ENCODE results near the gene ADTRP. TPM values are rescaled to one million over a fixed set of nuclear protein-coding genes. Genes with fewer than 3 reads are reported as not detected.

The ADTRP gene
- total RNA-seq, 2 experiments from 2014 or later = 3.5 to 4.2 TPM

DNA sequence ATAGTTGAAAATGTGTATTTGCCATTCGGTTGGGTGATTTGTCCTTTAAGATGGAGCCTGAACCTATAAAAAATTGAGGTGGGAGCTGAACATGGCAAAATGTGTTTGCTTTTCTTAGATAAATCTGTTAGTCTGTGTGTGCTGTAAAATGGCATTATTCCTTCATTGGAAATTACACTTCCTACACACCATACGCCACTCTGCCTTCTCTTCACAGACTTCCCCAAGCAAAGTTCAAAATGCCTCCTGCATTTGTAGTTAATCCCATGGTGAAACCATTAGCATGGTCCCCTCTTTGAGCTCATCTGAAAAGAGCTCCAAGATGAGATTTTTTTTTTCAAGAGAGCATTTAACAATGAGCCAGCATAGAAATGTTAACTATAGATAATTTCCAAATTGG, 567 bp downstream of the ADTRP start:
- ChIA-PET CTCF (no interaction called here), POLR2A (no interaction called here)

DNA sequence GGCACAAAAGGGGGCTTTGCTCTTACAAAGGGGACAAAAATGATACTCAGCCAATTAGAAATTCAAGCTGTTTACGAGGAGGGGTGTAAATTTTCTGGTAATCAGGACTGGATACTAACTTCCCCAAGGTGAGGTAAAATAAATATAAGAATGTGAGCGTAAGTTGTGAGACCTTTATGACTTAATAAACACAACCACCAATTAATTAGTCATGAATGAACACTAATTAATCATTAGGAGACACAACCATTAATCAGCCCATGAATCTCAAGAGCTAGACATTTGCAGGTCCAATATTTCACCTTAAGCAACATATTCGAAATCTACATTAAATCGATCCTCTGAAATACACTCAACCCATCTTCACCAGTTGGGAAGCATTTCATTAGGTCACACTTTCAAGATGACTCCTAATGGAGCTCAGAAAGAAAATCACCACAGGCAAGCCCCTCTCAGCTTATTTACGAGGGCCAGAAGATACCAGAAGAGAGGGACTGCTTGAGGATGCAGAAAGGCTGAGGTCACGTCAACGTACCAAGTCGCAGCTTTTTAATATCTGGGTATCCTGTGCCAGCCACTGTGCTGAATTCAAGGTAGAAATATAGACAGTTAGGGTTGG, 2.7 kb downstream of the ADTRP start:
- ChIA-PET POLR2A (no interaction called here), CTCF (no interaction called here)

DNA sequence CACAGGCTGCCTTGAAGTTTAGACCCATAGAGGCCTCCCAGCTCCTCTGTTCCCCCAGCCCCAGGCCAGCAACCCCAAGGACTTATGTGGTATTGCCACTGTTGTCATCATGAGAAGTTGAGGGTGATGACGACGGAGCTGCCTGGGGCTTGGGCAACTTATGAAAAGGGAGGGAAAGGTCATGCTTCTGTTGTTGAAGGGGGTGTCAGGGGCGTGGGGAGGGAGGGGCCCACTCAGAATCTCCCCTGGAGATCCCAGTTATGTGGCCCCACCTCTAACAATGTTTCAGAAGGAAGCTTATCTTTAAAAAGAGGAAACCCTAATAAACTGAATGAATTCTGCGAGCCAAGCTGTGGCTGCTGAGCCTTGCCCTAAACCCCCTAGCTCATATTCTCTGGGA, 4.2 kb downstream of the ADTRP start:
- ChIA-PET POLR2A (no interaction called here), CTCF (no interaction called here)

DNA sequence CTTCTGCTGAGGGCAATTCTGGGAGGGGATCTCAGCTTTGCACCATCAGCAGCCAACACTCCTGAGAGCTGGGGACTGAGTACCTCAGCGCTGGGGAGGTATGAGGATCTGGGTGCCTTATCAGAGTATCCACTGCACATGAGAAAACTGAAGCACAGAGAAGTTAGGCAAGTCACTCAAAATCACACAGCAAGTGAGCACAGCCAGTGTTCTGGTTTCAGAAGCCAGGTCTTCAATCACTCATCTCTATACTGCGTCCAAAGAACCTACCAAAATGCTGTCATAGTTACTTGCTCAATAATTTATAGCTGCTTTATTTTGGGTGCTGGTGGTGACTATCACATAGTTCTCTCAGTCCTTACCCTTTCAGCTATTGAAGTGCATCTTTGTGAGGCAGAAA, 5.0 kb downstream of the ADTRP start:
- POLR2A ChIA-PET = no interaction called here
- CTCF ChIA-PET = no interaction called here

DNA sequence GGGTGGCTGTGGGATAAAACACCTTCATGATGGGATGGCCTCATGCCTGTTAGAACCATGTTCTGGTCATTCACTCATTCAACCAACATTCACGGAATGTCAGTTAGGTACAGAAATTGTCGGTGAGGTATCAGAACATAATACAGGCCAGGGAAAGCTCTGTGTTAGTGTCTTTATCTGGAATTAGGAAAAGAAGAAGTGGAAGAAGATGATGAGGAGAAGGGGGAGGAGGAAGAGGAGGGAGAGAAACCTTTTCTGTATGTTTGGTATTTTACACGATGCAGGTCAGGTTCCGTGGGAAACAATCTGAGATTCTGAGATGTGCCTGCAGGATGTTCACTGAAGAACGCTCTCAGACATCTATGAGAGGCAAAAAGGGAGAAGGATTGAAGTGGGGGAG, 5.6 kb downstream of the ADTRP start:
- ChIA-PET CTCF (no interaction called here), POLR2A (no interaction called here)

DNA sequence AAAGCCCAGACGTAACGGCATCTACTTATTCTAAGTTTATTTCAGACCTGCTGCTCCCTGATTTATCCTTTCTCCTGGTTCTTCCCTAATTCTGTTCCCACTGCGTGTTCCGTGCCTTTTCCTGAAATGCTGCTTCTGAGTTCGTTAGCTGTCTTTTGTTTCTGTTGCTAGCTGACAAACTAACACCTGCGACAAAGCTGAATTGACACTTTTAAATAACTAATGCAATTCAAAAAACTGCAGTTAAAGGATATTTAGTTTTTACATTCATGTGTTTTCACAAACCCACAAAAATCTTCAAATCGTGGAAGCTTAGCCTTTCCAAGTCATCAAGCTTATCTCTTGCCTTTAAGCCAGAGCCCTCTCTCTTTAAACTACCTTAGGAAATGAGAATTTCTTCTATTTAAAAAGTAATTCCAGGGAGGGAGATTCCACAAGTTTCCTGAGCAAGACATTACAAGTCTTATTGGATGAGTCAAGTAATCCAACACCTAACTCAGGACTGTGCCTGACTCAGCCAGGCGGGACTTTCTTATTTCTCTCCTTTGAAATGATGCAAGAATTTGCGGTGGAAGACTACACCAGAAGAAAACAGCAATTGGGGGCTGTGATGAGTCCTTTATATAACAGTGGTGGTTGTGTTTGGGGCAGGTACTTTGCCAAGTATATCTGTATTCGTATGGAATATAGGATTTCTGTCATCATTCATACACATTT, 6.3 kb downstream of the ADTRP start:
- ChIA-PET CTCF (no interaction called here), POLR2A (no interaction called here)

DNA sequence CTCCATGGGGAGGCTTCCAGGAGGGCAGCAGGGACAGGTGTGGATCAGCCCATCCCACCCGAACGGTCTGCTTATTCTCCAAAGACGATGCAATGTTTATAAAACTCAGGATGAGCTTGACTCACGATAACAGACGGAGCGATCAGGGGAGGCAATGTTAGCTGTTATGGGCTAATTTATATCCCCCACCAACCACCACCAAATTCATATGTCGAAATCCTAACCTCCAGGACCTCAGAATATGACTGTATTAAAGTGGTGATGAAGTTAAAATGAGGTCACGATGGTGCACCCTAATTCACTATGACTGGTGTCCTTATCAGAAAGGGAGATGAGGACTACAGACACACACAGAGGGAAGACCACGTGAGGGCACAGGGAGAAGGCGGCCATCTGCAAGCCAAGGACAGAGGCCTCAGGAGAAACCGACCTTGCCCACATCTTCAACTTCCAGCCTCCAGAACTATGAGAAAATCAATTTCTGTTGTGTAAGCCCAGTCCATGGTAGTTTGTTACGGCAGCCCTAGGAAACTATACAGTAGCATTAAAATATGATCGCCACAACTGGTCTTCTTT, 7.0 kb downstream of the ADTRP start:
- ChIA-PET CTCF (no interaction called here), POLR2A (no interaction called here)

DNA sequence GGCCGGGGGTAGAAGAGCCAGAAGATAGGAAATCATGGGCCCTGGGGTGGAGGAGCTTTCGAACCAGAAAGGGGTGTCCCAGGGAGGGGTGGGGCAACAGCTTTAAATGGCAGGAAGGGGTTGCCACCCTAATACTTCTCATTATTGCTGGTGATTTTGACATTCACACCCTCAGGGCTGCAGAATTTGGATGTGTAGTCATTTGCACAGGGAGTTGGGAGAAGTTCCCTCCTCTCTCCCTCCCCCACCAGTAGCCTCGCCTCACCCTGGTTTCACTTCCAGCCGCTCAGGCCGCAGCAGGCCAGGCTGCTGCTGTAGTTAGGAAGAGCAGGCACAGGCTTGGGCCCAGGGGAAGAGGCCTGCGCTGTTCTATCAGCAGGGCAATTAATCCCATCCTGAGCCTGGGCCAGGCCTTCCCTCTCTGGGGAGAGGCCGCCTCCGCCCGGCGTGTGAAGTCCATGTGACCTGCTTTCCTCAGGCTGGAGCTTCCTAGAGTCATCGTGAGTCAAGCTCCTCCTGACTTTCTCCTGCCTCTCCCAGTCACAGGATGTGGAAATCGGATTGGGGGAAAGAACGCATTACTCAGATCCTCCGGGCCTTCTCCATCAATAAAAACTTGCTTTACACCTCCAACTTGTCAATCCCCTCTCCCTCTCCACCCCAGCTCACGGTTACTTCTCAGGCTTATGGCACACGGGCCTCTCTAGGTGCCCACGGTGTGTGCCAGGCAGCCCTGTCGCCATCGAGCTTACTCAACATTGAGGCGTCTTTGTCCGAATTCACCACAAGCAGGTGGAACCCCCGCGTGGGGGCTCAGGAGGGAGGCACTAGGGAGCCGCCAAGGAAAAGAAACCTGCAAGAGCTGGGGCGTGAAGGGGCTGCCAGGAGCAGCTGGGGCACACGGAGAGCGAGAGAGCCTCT, 7.8 kb downstream of the ADTRP start:
- ChIA-PET CTCF (no interaction called here), POLR2A (no interaction called here)

DNA sequence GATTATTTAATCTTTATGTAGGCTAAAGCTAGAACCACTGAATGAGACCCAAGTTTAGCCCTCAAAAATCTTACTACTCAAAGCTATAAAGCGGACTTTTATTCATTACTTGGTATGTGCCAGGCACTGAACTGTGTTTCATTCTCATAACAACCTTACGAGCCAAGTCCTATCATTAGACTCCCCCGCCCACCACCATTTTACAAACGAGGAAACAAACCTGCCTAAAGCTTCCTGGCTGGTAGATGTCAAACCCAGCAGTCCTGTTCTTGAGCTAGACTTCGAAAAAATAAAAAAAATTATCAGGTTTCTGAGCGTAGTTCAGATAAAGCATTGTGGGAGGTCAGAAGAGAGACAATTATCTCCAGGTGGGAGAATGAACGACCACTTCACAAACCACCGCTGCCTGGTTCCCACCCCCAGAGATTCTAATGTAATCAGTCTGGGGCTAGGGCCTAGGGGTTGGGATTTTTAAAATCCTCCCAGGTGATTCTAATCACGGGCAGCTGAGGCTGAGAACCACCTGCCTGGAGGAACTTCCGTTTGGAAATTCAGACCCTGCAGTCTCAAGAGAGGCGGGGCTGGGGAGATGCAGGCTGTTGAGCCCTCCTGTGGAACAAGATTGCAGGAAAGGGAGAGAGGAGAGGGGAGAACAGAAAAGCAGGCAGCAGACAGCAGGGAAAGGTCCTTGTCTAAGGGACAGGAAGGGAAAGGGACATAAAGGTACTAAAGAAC, 8.6 kb downstream of the ADTRP start:
- ChIA-PET CTCF (interaction anchor here (1.5 kb wide), 1 partner anchor 9 kb away, joined by 4 read pairs; the partner anchor contains the start of gene ADTRP), POLR2A (interaction anchor here (0.6 kb wide), 1 partner anchor 1993 kb away, joined by 4 read pairs; no protein-coding TSS in a partner anchor)

DNA sequence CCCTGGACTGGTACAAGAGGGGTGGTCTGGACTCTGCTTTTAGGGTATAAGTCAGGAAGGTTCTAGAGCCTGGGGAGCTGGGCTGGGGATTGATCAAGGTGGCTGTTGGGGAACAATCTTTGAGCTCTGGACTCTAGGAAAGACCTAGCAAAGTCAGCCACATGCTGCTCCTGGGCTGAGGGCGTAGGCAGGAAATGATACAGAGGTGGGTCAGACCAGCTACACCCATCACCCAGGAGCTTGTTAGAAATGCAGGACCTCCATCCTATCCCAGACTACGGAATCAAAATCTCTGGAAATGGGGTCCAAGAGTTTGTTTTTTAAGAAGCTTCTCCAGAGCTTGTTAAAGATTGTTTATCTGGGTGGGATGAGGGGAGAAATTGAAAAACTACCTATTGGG, 9.4 kb downstream of the ADTRP start:
- POLR2A ChIA-PET = no interaction called here
- CTCF ChIA-PET = interaction anchor here (1.2 to 1.5 kb wide), 2 partner anchors 10 to 14 kb away, joined by 3 to 4 read pairs; partner anchors contain the start of gene ADTRP

DNA sequence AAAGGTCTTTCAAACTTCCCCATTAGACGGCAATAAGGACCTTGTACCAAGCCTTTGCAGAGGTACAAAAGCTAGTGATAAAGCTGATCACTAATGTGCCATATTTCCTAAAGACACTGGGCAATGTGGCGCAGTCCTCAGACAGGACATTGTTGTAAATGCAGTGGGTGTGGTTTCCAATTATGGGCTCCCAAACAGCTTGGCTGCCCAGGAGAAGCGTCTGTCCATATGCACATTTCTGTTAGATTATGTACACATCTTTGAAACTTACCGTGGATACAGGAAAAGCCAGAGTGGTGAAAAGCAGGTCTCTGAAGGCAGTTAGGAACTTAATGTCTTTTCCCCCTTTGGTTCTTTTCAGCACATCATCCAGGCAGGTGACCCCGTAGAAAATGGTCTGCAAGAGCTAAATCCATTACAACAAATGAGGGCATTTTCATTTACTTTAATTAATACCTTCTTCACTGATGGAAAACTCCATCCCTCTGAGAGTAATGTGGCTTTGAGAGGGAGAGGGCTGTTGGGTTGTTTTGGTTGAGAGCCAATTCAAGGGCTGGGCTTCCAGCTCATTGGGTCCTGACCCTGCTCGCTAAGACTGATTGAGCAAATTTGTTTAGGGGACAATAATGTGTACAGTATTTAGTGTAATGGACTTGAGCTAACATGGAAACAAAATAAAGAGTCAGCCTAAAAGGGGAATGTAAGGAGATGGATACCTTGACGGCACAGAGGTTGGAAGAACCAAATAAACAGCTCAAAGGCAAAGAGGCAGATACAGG, 10.4 kb downstream of the ADTRP start:
- CTCF ChIA-PET = interaction anchor here (0.5 to 1.5 kb wide), 5 partner anchors 11 to 780 kb away, joined by 3 to 4 read pairs (median 3); partner anchors contain the start of gene ADTRP
- POLR2A ChIA-PET = no interaction called here

DNA sequence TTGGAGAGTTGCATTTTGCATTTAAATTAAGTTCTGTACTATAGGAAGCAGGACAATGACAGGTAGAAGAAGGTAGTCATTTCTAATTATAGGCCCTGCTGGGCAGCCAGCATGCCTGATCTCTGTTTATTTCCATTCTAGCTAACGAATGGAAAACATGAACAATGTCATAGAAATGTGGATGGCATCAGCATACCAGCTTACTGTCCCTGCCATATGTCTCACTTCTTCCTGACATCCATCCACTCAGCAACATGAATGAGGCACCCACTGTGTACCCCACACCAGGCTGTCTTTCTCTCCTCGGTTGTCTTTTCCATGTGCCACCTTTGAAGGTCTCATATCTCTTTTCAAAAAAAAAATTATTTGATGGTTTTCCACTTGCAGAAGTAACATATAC, 11.1 kb downstream of the ADTRP start:
- CTCF ChIA-PET = interaction anchor here (0.5 to 0.7 kb wide), 3 partner anchors 52 to 780 kb away, joined by 3 to 4 read pairs (median 3); no protein-coding TSS in a partner anchor
- POLR2A ChIA-PET = no interaction called here

DNA sequence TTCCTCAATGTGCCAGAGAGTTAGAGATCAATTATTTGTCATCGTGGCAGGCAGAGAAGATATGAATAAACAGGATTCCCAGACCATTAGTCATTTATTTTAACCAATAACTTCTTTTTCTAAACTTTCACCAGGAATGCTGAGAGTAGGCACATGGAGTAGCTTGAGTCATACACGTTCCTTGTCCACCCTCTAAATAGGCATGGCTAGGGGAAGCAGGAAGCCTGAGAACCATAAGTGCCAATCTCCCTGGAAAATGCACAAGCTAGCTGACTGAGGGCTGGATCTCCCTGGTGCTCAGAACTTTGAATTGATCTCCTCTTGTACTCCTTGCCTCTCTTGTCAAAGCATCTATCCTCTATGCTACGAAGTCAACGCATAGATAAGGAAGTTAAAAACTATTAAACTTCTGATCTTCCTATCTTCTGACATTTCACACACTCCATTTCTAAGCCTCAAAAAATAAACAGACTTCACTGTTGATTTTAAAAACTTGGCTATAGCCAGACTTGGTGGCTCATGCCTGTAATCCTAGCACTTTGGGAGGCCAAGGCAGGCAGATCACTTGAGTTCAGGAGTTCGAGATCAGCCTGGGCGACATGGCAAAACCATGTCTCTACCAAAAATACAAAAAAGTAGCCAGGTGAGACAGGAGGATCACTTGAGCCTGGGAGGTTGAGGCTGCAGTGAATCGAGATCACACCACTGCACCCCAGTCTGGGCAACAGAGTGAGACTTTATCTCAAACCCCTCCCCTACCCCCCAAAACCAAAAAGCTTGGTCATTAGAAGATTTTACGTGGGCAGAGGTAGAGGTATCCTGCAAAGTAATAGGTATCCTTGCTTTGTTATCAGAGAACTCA, 11.8 kb downstream of the ADTRP start:
- ChIA-PET POLR2A (no interaction called here), CTCF (no interaction called here)

DNA sequence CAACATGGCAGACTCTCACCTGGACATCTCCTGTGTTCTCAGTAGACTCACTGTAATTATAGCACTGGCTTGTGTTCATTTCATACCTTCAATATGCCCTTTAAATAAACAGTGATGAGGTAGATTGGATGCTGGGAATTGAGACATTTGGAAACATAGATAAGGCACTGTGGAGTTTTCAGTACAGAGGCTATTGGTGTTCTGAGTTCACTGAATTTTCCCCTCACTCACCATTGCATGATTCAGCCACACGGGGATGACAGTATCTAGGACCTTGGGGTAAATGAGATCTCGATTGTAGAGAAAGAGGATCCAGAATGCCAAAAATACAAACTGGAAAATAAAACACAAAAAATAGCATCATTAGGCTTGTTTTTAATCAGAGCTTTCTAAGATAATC, 12.6 kb downstream of the ADTRP start:
- ChIA-PET CTCF (no interaction called here), POLR2A (no interaction called here)

DNA sequence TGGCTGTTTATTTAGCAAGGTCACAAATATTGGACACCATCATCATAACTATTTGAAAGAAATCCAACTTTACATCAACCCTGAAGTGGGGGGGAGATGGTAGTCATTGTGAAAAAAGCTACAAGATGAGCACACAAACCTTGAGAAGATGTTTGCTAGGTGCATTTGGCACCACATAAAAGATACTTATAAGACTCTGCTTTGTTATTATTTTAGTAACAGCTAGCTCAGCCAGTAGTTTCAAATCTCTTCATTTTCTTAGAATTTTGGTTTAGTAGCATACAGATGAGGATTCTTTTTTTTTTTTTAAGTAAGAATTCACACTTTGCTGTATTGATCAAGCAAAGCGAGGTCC, 14.4 kb downstream of the ADTRP start:
- ChIA-PET CTCF (interaction anchor here (0.7 kb wide), 2 partner anchors 427 to 761 kb away, joined by 3 read pairs; no protein-coding TSS in a partner anchor), POLR2A (no interaction called here)

DNA sequence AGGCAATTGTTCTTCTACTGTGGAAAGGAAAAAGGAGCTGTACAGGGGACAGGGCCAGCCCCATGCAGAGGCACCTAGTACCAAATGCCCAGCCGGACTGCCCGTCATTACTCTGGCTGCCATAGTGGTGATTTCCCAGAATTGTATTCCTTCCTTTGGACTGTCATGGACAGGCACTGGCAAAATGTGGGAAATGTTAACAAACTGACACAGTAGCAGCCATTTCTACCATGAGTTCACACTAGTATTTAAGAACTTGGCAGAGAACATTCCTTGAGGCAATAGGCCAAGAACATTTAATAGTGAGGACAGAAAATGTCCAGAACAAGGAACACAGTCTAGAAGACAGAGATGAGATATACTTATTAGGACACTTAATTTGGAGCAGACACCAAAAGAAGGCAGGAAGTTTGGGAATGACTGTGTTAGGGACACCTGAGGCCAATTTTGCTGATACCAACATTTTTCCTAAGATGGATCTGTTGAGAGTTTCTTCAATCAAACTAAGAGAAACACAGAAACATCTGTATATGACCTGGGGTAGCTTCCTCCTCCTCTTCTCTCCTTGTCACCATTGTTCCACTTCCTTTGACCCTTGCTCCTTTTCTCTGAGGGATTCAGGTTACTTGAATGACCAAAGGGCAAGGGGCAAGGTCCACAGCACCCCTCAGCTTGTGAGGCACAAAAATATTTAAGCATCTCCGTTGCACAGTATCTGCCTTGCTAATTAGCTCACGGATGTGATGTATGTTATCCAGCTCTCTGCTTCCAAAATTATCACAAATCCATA, 14.9 kb downstream of the ADTRP start:
- ChIA-PET POLR2A (no interaction called here), CTCF (interaction anchor here (0.7 kb wide), 1 partner anchor 427 kb away, joined by 3 read pairs; no protein-coding TSS in a partner anchor)

DNA sequence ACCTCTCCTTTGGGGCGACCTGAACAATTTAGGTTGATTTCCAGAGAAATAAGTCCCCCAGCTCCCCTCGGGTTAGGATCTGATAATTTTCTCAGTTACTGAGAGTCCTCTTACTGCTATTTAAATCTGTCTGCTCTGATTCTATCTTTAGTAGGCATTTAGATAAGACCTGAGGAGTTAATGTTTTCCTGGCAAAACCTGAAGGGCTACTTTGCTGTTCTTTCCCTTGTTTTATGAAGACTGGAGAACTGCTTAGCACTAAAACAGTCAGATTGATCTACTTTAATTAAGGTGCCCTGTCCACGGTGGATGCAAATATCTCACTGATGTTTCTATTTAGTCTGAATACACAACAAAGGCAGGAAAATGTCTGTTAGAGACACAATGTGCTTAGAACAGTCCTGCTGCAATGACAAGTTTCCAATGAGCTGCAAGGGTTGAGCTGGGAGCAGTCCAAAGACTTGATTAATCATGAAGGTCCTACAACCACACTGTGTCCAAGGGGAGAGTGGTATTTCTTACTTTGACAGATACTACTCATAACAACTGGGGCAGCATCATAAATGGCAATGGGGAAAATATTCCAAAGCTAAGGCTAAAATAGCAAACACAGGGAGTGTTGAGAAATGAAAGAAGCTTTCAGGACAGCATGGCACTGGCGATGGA, 15.7 kb downstream of the ADTRP start:
- CTCF ChIA-PET = no interaction called here
- POLR2A ChIA-PET = no interaction called here
